ENCODE data around the gene GPRIN3.

GRCh38 chr4:89277412-89277811 lies 30.2 kb downstream of the GPRIN3 start:
- TF ChIP-seq EGR1 (IDR thresholded peaks at IDR 0.05) (no peak), TAF1 (IDR thresholded peaks at IDR 0.05; ENCODE audit: low read depth) (no peak), RAD21 (IDR thresholded peaks at IDR 0.05; ENCODE audit: low read depth) (no peak), CREB1 (IDR thresholded peaks at IDR 0.05; ENCODE audit: low read depth) (no peak), MAX (IDR thresholded peaks at IDR 0.05) (no peak), TCF12 (IDR thresholded peaks at IDR 0.05; ENCODE audit: low read depth) (no peak), EP300 (IDR thresholded peaks at IDR 0.05; ENCODE audit: borderline replicate concordance) (no peak), REST (IDR thresholded peaks at IDR 0.05; ENCODE audit: low read depth) (no peak), FOXM1 (IDR thresholded peaks at IDR 0.05; ENCODE audit: borderline replicate concordance, low read depth) (no peak), NFIC (IDR thresholded peaks at IDR 0.05) (no peak)

Measured in Ishikawa (cell line).